MM.1S (cell line): ENCODE measurements around the gene ELFN1.

Experiments used
- DNase-seq: peaks from one replicate; pipeline ENCODE4 v3.0.0-alpha.2; 2015
- H2AFZ ChIP-seq: fragments of 300-600 bp; sonication (generic); 2 replicates; pipeline ENCODE4 v1.6.0; 2016; ENCODE audit warnings: antibody characterized with exemption, low read length
- H3F3A ChIP-seq: fragments of 300-600 bp; sonication (generic); 2 replicates; pipeline ENCODE4 v1.6.1; 2016; ENCODE audit warnings: mild to moderate bottlenecking, antibody characterized with exemption, low read length, moderate library complexity, mixed read lengths; ENCODE audit not compliant: insufficient read depth
- H3K27ac ChIP-seq: fragments of 300-600 bp; sonication (generic); 2 replicates; pipeline ENCODE4 v1.5.1; 2016; ENCODE audit warnings: mild to moderate bottlenecking, low read length
- H3K27me3 ChIP-seq: fragments of 300-600 bp; sonication (generic); replicated peaks from 2 replicates; pipeline ENCODE4 v1.6.0; 2016; ENCODE audit warnings: low read length; ENCODE audit not compliant: insufficient read depth
- H3K36me3 ChIP-seq: fragments of 300-600 bp; sonication (generic); replicated peaks from 2 replicates; pipeline ENCODE4 v1.6.1; 2016; ENCODE audit warnings: mild to moderate bottlenecking, low read length, mixed read lengths; ENCODE audit not compliant: insufficient read depth
- H3K4me1 ChIP-seq: fragments of 300-600 bp; sonication (generic); 2 replicates; pipeline ENCODE4 v1.6.1; 2016; ENCODE audit warnings: low read length, mixed read lengths
- H3K4me2 ChIP-seq: fragments of 300-600 bp; sonication (generic); 2 replicates; pipeline ENCODE4 v1.6.0; 2016; ENCODE audit warnings: low read depth, low read length
- H3K4me3 ChIP-seq: fragments of 300-600 bp; sonication (generic); 2 replicates; pipeline ENCODE4 v1.5.1; 2016; ENCODE audit warnings: low read length, mixed read lengths
- H3K79me2 ChIP-seq: fragments of 300-600 bp; sonication (generic); 2 replicates; pipeline ENCODE4 v1.6.1; 2016; ENCODE audit warnings: mixed run types, low read length, mixed read lengths
- H3K9ac ChIP-seq: fragments of 300-600 bp; sonication (generic); 2 replicates; pipeline ENCODE4 v1.6.1; 2016; ENCODE audit warnings: low read length, mixed read lengths
- H3K9me2 ChIP-seq: fragments of 300-600 bp; sonication (generic); replicated peaks from 2 replicates; pipeline ENCODE4 v1.6.1; 2016; ENCODE audit warnings: mild to moderate bottlenecking, low read length, mixed read lengths; ENCODE audit not compliant: insufficient read depth
- H3K9me3 ChIP-seq: fragments of 300-600 bp; sonication (generic); replicated peaks from 2 replicates; pipeline ENCODE4 v1.6.1; 2016; ENCODE audit warnings: mild to moderate bottlenecking, low read length, mixed read lengths; ENCODE audit not compliant: insufficient read depth
- H4K20me1 ChIP-seq: fragments of 300-600 bp; sonication (generic); 2 replicates; pipeline ENCODE4 v1.6.1; 2016; ENCODE audit warnings: mild to moderate bottlenecking, low read length, moderate library complexity, mixed read lengths; ENCODE audit not compliant: insufficient read depth
- EZH2 ChIP-seq: fragments of 300-600 bp; sonication (generic); optimal IDR thresholded peaks from 2 replicates; pipeline ENCODE3; 2017; ENCODE audit warnings: low read depth, mild to moderate bottlenecking, antibody characterized with exemption, low read length, mixed read lengths
- EZH2phosphoT487 ChIP-seq: fragments of 300-600 bp; sonication (generic); IDR thresholded peaks from 2 replicates; pipeline ENCODE4 v1.6.1; 2018; ENCODE audit warnings: antibody characterized with exemption, low read length
- TF ChIP-seq, protein P1 (sequence below): fragments of 300-600 bp; sonication (generic); IDR thresholded peaks from 2 replicates; pipeline ENCODE4 v1.5.1; 2016; ENCODE audit warnings: antibody characterized with exemption, low read length, mixed read lengths

The ELFN1 gene

DNA sequence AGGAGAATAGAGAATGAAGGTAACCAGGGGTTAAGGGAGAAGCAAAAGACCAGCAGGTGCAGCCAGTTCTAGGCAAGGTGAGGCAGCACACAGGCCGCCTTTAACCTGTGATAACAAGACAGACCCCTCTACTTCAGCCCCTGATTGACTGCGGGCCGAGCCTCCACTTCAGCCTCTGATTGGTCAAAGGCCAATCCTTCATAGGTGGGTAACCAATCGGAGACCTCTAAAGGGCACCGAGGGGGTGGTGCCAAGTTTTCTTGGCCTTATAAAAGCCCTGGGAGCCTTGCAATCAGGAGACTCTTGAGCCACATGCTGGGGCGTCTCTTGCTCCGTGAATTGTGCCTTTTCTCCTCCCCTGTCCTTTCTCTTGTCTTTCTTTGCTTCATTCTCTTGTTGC lies 98.8 kb downstream of the ELFN1 start:
- Histone ChIP-seq H2AFZ (no peak overlapping the region), H3K9me2 (no peaks in the 10 kb centered on the region), H3K4me1 (no peaks in the 10 kb centered on the region), H3K9ac (no peak overlapping the region), H4K20me1 (no peaks in the 10 kb centered on the region), H3K4me2 (no peak overlapping the region), H3K9me3 (no peaks in the 10 kb centered on the region), H3K27ac (no peak overlapping the region), H3K36me3 (no peaks in the 10 kb centered on the region), H3K4me3 (no peak overlapping the region), H3F3A (no peaks in the 10 kb centered on the region), H3K27me3 (peaks cover 63% of the 10 kb centered on the region), H3K79me2 (no peaks in the 10 kb centered on the region)
- TF ChIP-seq EZH2phosphoT487 (no peak), EZH2 (no peak)
- TF ChIP-seq, protein P1, sequence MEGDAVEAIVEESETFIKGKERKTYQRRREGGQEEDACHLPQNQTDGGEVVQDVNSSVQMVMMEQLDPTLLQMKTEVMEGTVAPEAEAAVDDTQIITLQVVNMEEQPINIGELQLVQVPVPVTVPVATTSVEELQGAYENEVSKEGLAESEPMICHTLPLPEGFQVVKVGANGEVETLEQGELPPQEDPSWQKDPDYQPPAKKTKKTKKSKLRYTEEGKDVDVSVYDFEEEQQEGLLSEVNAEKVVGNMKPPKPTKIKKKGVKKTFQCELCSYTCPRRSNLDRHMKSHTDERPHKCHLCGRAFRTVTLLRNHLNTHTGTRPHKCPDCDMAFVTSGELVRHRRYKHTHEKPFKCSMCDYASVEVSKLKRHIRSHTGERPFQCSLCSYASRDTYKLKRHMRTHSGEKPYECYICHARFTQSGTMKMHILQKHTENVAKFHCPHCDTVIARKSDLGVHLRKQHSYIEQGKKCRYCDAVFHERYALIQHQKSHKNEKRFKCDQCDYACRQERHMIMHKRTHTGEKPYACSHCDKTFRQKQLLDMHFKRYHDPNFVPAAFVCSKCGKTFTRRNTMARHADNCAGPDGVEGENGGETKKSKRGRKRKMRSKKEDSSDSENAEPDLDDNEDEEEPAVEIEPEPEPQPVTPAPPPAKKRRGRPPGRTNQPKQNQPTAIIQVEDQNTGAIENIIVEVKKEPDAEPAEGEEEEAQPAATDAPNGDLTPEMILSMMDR = no peak
- DNase-seq = peak; percentile 30

DNA sequence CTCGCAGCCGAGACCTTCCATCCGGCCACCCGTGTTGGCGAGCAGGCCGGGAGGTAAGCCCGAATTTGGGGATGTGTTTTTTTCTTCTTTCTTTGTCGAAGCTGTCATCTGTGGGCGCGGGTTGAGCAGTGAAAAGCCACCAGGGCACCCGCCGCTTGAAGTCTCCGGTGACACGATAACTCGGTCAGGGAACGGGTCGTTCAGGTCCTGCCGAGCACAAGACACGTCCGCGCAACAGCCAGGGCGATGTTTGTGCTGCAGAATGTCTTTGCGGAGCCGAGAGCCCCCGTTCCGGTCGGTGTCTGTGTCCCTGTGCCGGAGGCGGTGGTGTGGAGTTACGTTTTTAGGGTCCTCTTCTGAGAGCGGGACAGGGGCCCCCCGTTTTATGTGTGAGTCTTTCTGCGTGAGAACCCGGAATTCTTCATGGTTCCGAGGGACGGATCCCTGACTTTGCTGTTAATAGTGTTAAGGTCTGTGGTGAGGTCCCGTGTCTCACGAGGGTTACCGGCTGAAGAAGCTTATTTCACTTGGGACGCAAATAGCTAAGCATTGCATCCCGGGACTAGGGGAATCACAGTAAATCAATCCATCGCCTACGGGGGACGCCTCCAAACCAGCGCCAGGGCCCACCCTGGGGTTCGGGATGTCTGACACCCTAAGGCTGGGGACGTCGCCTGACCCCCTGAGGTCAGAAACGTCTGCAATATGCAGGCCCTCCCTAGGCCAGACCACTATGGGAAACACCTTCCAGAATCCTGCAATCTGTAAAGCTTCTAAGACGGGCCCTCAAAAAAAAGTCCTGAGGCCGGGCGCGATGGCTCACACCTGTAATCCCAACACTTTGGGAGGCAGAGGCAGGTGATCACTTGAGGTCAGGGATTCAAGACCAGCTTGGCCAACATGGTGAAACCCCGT lies 99.5 kb downstream of the ELFN1 start:
- no peaks in the 10 kb centered on the region for H3K36me3 ChIP-seq
- no peak for DNase-seq
- no peaks in the 10 kb centered on the region for H3K9me3 ChIP-seq

DNA sequence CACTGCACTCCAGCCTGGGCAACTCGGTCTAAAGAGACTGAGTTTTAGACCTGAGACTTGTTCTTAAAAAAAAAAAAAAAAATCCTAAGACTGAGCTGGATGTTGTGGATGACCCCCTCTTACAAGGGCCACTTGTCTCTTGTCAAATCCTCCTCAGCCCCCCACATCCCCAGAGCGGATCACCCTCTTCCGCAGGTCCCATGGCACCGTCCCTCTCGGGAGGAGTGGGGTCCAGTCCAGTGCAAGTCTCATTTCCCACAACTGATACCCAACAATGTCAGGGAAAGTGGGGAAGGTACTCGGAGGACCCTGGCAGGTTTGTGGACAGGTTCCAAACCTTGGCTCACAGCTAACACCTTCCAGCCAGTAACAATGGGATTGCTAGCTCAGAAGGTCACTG lies 100.3 kb downstream of the ELFN1 start:
- Histone ChIP-seq H3K27me3 (peaks cover 73% of the 10 kb centered on the region), H3K27ac (no peak overlapping the region), H4K20me1 (no peaks in the 10 kb centered on the region), H3K9me3 (no peaks in the 10 kb centered on the region), H3K9ac (no peak overlapping the region), H2AFZ (no peak overlapping the region), H3K4me3 (no peak overlapping the region), H3K9me2 (no peaks in the 10 kb centered on the region), H3K36me3 (no peaks in the 10 kb centered on the region), H3K4me1 (no peaks in the 10 kb centered on the region), H3K79me2 (no peaks in the 10 kb centered on the region), H3K4me2 (no peak overlapping the region), H3F3A (no peaks in the 10 kb centered on the region)
- no peak for TF ChIP-seq EZH2phosphoT487
- TF ChIP-seq EZH2 = no peak
- TF ChIP-seq, protein P1 = no peak
- DNase-seq = no peak

More for the DNA sequence above, 99.5 kb downstream of the ELFN1 start:
- no peak overlapping the region for H2AFZ ChIP-seq
- H3K4me3 ChIP-seq = no peak overlapping the region
- H3K27me3 ChIP-seq = peaks cover 68% of the 10 kb centered on the region
- H3K79me2 ChIP-seq = no peaks in the 10 kb centered on the region
- no peak overlapping the region for H3K9ac ChIP-seq
- TF ChIP-seq, protein P1 = no peak
- TF ChIP-seq EZH2phosphoT487 = no peak
- no peak for TF ChIP-seq EZH2
- no peak overlapping the region for H3K4me2 ChIP-seq
- no peaks in the 10 kb centered on the region for H3K9me2 ChIP-seq
- H3K4me1 ChIP-seq = no peaks in the 10 kb centered on the region
- no peaks in the 10 kb centered on the region for H3F3A ChIP-seq
- H4K20me1 ChIP-seq = no peaks in the 10 kb centered on the region
- no peak overlapping the region for H3K27ac ChIP-seq
